Lower lobe of right lung (tissue), 2 donors: Measurements from ENCODE around the gene ANKRD62. TPM values are rescaled to one million over a fixed set of nuclear protein-coding genes. Genes with fewer than 3 reads are reported as not detected.

Experiments
- ATAC-seq, 2 donors: fragments of 200-7000 bp; cut with Tn5 transposase; one replicate each; pipeline ENCODE4 v1.9.1; 2020 to 2022; ENCODE audit warnings: mild to moderate bottlenecking in 2 of 2, moderate library complexity in 2 of 2
- DNase-seq: peaks from one replicate; pipeline ENCODE4 v3.0.0-alpha.2; 2020
- H3K27ac ChIP-seq: fragments of 200-600 bp; one replicate; pipeline ENCODE4 v1.8.0; 2022
- H3K27me3 ChIP-seq: fragments of 200-600 bp; one replicate; pipeline ENCODE4 v1.8.0; 2022; ENCODE audit warnings: low read depth
- H3K36me3 ChIP-seq: fragments of 200-600 bp; one replicate; pipeline ENCODE4 v1.8.0; 2022; ENCODE audit warnings: mild to moderate bottlenecking
- H3K4me1 ChIP-seq: fragments of 200-600 bp; one replicate; pipeline ENCODE4 v1.8.0; 2022
- H3K4me3 ChIP-seq: fragments of 200-600 bp; one replicate; pipeline ENCODE4 v1.8.0; 2022; ENCODE audit warnings: mild to moderate bottlenecking
- H3K9me3 ChIP-seq: fragments of 200-600 bp; one replicate; pipeline ENCODE4 v1.8.0; 2022
- intact Hi-C: fragments of 100-400 bp; cut with DNase I; formaldehyde crosslinking; loops from one replicate; pipeline ENCODE4 v1.11.0; 2022
- total RNA-seq: library from RNA; stranded (reverse); fragmentation: NEBNext Ultra II Directional; extraction: Animal tissue kit (Norgen Biotek cat#: 25700); gene quantifications from one replicate; pipeline ENCODE4 v1.2.1, GENCODE V29; 2021
- TF ChIP-seq, protein P1 (sequence below): fragments of 200-600 bp; IDR thresholded peaks from one replicate; pipeline ENCODE4 v1.8.0; 2022; ENCODE audit warnings: antibody characterized with exemption, mild to moderate bottlenecking
- donor health status: DM: no; HTN: yes; CAD: no; lungs with severe emphysema.

ANKRD62 gene
- total RNA-seq, 1 donor from 2014 or later, result 0.27 TPM

DNA sequence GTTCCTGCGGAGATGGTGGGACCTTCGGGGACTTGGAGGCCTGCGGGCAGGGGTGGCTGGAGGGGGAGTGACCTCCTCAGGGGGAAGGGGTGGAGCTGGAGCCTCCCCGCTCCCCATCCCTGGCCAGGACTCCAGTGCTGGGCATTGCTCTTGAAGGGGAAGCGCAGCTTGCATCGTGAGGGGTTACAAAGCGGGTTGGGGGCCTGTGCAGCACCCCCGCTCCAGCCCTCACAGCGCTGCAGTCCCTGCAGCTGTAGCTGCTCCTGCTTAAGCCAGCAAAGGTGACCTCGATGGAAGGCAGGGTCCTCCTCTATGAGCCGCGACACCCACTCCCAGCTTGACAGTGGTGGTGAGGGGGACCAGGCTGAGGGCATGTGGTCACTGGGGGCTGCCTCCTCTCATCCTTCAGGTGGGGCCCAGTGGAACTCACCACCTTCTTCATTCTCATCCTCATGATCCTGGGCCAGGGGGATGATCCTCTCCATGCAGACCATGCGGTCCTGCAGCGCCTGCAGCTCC, 36.7 kb upstream of the ANKRD62 start:
- ATAC-seq (no peak), DNase-seq (no peak)
- H3K27me3 ChIP-seq, result no peaks in the 10 kb centered on the region
- H3K4me3 ChIP-seq, result no peak overlapping the region
- no peaks in the 10 kb centered on the region for H3K36me3 ChIP-seq
- intact Hi-C loops, result no loop called here
- no peak overlapping the region for H3K27ac ChIP-seq
- TF ChIP-seq, protein P1, sequence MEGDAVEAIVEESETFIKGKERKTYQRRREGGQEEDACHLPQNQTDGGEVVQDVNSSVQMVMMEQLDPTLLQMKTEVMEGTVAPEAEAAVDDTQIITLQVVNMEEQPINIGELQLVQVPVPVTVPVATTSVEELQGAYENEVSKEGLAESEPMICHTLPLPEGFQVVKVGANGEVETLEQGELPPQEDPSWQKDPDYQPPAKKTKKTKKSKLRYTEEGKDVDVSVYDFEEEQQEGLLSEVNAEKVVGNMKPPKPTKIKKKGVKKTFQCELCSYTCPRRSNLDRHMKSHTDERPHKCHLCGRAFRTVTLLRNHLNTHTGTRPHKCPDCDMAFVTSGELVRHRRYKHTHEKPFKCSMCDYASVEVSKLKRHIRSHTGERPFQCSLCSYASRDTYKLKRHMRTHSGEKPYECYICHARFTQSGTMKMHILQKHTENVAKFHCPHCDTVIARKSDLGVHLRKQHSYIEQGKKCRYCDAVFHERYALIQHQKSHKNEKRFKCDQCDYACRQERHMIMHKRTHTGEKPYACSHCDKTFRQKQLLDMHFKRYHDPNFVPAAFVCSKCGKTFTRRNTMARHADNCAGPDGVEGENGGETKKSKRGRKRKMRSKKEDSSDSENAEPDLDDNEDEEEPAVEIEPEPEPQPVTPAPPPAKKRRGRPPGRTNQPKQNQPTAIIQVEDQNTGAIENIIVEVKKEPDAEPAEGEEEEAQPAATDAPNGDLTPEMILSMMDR, result no peak
- no peaks in the 10 kb centered on the region for H3K4me1 ChIP-seq
- no peaks in the 10 kb centered on the region for H3K9me3 ChIP-seq

DNA sequence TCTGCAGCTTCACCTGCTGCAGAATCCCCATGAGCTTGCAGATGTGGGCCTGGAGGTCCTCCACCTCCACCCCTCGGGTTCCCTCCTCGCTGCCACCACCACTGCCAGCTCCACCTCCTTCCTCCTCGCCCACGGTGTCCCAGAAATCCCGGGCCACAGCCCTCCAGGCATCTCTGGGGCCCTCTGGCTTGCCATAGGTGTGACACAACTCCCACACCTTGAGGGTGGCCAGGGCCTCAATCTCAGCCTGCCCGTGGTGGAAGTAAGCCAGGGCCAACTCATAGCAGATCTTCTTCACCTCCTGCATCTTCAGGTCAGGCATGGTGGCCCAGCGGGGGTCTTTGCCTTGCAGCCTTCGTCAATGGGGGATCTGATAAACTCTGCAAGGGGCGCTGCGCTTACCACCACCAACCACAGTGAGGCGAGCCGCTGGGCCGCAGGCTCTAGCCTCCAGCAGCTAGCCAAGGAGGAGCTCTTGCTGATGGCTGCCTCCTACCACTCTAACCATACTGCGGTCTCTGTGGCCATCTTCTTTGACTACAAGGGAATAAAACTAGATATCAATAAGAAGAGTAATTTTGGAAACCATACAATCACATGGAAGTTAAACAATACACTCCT, 36.1 kb upstream of the ANKRD62 start:
- Histone ChIP-seq H3K27me3 (no peaks in the 10 kb centered on the region), H3K36me3 (no peaks in the 10 kb centered on the region), H3K9me3 (no peaks in the 10 kb centered on the region), H3K4me1 (no peaks in the 10 kb centered on the region), H3K27ac (no peak overlapping the region), H3K4me3 (no peak overlapping the region)
- ATAC-seq (no peak), DNase-seq (no peak)
- TF ChIP-seq, protein P1, result no peak
- intact Hi-C loops, result no loop called here

DNA sequence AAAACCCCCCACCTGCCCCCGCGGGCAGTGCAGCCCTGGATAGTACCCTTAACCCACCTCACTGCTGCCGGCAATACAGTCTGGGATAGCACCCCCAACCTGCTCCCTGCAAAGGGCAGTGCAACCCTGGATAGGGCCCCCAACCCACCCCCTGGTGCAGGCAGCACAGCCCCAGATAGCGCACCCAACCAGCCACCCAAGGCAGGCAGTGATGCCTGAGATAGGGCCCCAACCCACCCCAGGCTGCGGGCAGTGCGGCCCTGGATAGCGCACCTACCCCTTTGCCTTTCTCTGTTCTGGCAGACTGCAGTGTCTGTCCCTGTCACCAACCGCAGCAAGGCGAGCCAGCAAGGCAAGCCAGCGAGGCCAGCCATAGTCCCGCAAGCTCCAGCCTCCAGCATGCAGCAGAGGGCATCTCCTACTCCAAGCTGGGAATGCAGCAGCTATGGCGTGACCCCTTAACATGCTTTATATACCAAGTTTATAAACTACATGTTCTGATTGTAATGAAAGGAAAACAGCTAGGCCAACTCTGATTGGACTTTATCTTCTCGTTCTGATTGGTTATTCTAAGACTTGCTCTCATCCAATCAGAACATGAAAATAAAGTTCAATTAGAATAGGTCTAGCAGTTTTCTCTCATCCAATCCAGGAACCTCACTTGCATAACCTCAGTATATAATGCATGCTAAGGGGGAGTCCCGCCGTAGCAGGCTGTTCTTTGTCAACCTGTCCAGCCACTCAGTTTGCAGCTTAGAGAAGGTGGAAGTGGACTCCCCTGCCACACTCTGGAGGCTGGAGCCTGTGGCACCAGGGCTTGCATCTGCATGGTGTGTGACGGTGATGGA, 34.1 kb upstream of the ANKRD62 start:
- no peak overlapping the region for H3K27ac ChIP-seq
- no peak for ATAC-seq
- H3K4me3 ChIP-seq, result no peak overlapping the region
- TF ChIP-seq, protein P1, result no peak
- H3K36me3 ChIP-seq, result no peaks in the 10 kb centered on the region
- no peak for DNase-seq
- no peaks in the 10 kb centered on the region for H3K27me3 ChIP-seq
- H3K9me3 ChIP-seq, result no peaks in the 10 kb centered on the region
- intact Hi-C loops, result no loop called here
- H3K4me1 ChIP-seq, result no peaks in the 10 kb centered on the region

DNA sequence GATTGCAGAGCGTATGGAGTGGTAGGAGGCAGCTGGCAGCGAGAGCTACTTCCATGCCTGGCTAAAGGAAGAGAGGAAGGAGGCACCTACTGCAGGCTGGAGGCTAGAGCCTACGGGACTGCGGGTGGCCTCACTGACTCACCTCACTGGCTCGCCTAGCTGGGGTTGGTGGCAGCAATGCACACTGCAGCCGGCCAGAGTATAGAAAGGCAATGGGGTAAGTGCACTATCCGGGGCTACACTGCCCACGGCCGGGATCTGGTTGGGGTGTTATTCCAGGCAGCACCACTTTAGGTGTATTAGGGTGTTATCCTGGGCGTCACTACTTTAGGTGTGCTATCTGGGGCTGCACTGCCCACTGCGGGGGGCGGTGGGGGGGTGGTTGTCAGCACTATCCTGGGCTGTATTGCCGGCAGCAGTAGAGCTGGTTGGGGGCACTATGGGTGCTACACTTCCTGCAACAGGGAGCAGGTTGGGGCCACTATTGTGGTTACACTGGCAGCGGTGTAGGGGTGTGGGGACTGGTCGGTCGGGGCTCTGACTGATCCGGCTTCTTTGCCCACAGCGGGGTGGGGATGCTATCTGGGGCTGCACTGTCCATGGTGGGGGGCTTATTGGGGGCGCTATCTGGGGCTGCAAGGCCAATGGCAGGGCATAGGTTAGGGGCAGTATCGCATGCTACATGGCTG, 33.3 kb upstream of the ANKRD62 start:
- H3K4me1 ChIP-seq, result no peaks in the 10 kb centered on the region
- no peaks in the 10 kb centered on the region for H3K9me3 ChIP-seq
- no peak for ATAC-seq
- TF ChIP-seq, protein P1, result no peak
- no peaks in the 10 kb centered on the region for H3K27me3 ChIP-seq
- DNase-seq, result no peak
- H3K27ac ChIP-seq, result no peak overlapping the region
- intact Hi-C loops, result no loop called here
- H3K4me3 ChIP-seq, result no peak overlapping the region
- H3K36me3 ChIP-seq, result no peaks in the 10 kb centered on the region

DNA sequence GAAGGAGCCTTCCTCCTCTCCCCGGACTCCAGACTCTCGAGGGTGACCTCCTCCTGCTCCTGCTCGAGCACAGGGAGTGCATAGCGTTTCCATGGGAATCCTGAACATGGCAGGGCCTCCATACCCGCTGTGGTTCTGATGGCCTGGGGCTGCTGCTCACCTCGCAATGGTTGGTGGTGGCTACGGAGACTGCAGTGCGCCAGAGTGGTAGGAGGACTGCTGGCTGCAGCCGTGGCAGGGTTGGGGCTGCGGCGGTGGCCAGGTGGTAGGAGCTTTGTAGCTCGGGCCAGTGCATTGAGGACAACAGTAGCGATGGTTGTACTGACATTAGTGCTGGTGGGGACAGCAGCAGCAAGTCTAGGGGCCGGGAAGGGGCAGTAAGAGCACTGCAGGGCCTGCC, 32.0 kb upstream of the ANKRD62 start:
- Histone ChIP-seq H3K4me3 (no peak overlapping the region), H3K36me3 (no peaks in the 10 kb centered on the region), H3K4me1 (no peaks in the 10 kb centered on the region), H3K27ac (no peak overlapping the region), H3K27me3 (no peaks in the 10 kb centered on the region), H3K9me3 (no peaks in the 10 kb centered on the region)
- TF ChIP-seq, protein P1, result no peak
- no peak for DNase-seq
- intact Hi-C loops, result no loop called here
- ATAC-seq, result no peak
